Sigmoid colon (tissue), 7 donors: ENCODE results near the gene TRERF1. TPM values are rescaled to one million over a fixed set of nuclear protein-coding genes. Genes with fewer than 3 reads are reported as not detected.

Source experiments
- DNase-seq: peaks from one replicate; pipeline ENCODE4 v3.0.0-alpha.2; 2019
- H3K27ac ChIP-seq, 4 donors: fragments of 200-600 bp; sonication (generic); one replicate each; pipeline ENCODE4 v1.5.1; 2016 to 2019; ENCODE audit warnings: mild to moderate bottlenecking in 1 of 4
- H3K27me3 ChIP-seq, 3 donors: fragments of 200-600 bp; sonication (generic); one replicate each; pipeline ENCODE4 v1.5.1; 2019; ENCODE audit warnings: mild to moderate bottlenecking in 1 of 3
- H3K36me3 ChIP-seq, 4 donors: fragments of 200-600 bp; sonication (generic); one replicate each; pipeline ENCODE4 v1.5.1; 2016 to 2019
- H3K4me1 ChIP-seq, 4 donors: fragments of 200-600 bp; sonication (generic); one replicate each; pipeline ENCODE4 v1.5.1; 2017 to 2019
- H3K4me3 ChIP-seq, 4 donors: fragments of 200-600 bp; sonication (generic); one replicate each; pipeline ENCODE4 v1.5.1; 2017 to 2019; ENCODE audit warnings: mild to moderate bottlenecking in 2 of 4, moderate library complexity in 1 of 4
- H3K9me3 ChIP-seq, 4 donors: fragments of 200-600 bp in 3 of 4; sonication (generic) in 3 of 4; one replicate each; pipeline versions ENCODE4 v1.5.1 to v1.6.1; 2013 to 2019
- CTCF ChIP-seq, 4 experiments: fragments of 450-650 bp in 3 of 4; fragments of 200-600 bp in 1 of 4; IDR thresholded peaks; one replicate each; pipeline ENCODE4 v1.5.1; 2016 to 2019; ENCODE audit warnings: antibody characterized with exemption in 4 of 4, mild to moderate bottlenecking in 3 of 4, moderate library complexity in 2 of 4
- EP300 ChIP-seq, 4 donors: sonication (generic); formaldehyde crosslinking; IDR thresholded peaks; one replicate each; pipeline ENCODE4 v1.6.1; 2017; ENCODE audit warnings: antibody characterized with exemption in 4 of 4
- POLR2A ChIP-seq, 2 donors: fragments of 450-650 bp; IDR thresholded peaks; one replicate each; pipeline ENCODE4 v1.6.1; 2016; ENCODE audit warnings: antibody characterized with exemption in 2 of 2, mild to moderate bottlenecking in 2 of 2, moderate library complexity in 2 of 2
- POLR2AphosphoS5 ChIP-seq, 4 donors: sonication (generic); formaldehyde crosslinking; IDR thresholded peaks; one replicate each; pipeline ENCODE4 v1.6.1; 2017; ENCODE audit warnings: antibody characterized with exemption in 4 of 4
- WGBS, 2 donors: extraction: QIAGEN DNeasy Blood & Tissue Kit; methylation state at CpG; one replicate each; pipeline ENCODE4 v1.1.7; 2013; 5-methylcytosine and 5-hydroxymethylcytosine counted together
- intact Hi-C: fragments of 100-400 bp; cut with DNase I; formaldehyde crosslinking; loops from one replicate; pipeline ENCODE4 v1.15.1; 2023
- polyA plus RNA-seq, 3 donors: library from polyadenylated mRNA; stranded (reverse); fragments of 200-250 nt; gene quantifications; one replicate each; pipeline ENCODE4 v1.2.3, GENCODE V29; 2013
- total RNA-seq, 4 donors: library from RNA; depleted of rRNA; stranded (reverse); fragments of >200 nt; gene quantifications; one replicate each; pipeline ENCODE4 v1.1.0, GENCODE V29; 2016
- donor health status: healthy with polysubstance abuse.
- donor health status: Bipolar disorder and iron deficiency.
- donor health status: healthy.

Gene TRERF1
- total and polyA plus RNA-seq, 7 donors: 0.46 to 10.5 (median 4.6) TPM

DNA sequence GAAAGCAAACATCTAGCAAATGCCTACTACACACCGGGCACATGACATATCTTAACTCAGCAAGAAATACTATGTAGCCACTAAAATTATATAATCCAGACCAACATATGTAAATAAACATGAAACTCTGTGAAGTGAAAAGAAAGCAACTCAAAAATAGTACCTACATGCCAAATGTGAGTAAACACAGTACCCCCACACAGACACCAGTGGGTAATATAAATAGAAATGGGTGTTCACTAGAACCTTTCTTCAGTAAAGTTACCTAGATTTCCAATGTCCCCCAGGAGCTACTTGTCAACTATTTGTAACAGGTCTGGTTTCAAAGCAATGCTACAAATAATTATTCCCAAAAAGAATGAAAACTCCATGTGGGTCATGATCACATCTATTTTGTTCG is 25.5 kb downstream of the TRERF1 start:
- Histone ChIP-seq H3K4me1 (peaks cover 0 to 14% (median 7%) of the 10 kb centered on the region in 4 donors), H3K27me3 (no peaks in the 10 kb centered on the region), H3K27ac (no peak overlapping the region), H3K9me3 (no peaks in the 10 kb centered on the region), H3K36me3 (no peaks in the 10 kb centered on the region), H3K4me3 (no peak overlapping the region)
- no peak for DNase-seq
- WGBS, 2 donors: 87 to 91% methylated on average over 2 of the region's 2 CpGs
- intact Hi-C loops: no loop called here
- TF ChIP-seq EP300 (IDR thresholded peaks at IDR 0.05): no peak
- TF ChIP-seq POLR2A (IDR thresholded peaks at IDR 0.05): no peak
- TF ChIP-seq POLR2AphosphoS5 (IDR thresholded peaks at IDR 0.05): no peak
- no peak for TF ChIP-seq CTCF (IDR thresholded peaks at IDR 0.05)

- intact Hi-C loops: no loop called here
Observed at GRCh38 chr6:42424906-42425474, 26.7 kb downstream of the TRERF1 start.

GRCh38 chr6:42423244-42423643 is 28.5 kb downstream of the TRERF1 start:
- DNase-seq: no peak
- Histone ChIP-seq H3K4me1 (peaks cover 0 to 6% (median 4%) of the 10 kb centered on the region in 4 donors), H3K9me3 (no peaks in the 10 kb centered on the region), H3K4me3 (no peak overlapping the region), H3K36me3 (no peaks in the 10 kb centered on the region), H3K27ac (no peak overlapping the region), H3K27me3 (no peaks in the 10 kb centered on the region)
- no peak for TF ChIP-seq CTCF (IDR thresholded peaks at IDR 0.05)
- intact Hi-C loops: no loop called here
- WGBS, 2 donors: 65 to 87% methylated on average over 8 of the region's 8 CpGs

More at GRCh38 chr6:42424906-42425474, 26.7 kb downstream of the TRERF1 start:
- Histone ChIP-seq H3K4me3 (no peak overlapping the region), H3K9me3 (no peaks in the 10 kb centered on the region), H3K27ac (no peak overlapping the region), H3K36me3 (no peaks in the 10 kb centered on the region), H3K4me1 (peaks cover 0 to 14% (median 7%) of the 10 kb centered on the region in 4 donors), H3K27me3 (no peaks in the 10 kb centered on the region)
- DNase-seq: no peak
- no peak for TF ChIP-seq POLR2A (IDR thresholded peaks at IDR 0.05)
- no peak for TF ChIP-seq CTCF (IDR thresholded peaks at IDR 0.05)
- no peak for TF ChIP-seq EP300 (IDR thresholded peaks at IDR 0.05)
- TF ChIP-seq POLR2AphosphoS5 (IDR thresholded peaks at IDR 0.05): no peak
- WGBS, 2 donors: 32 to 61% methylated on average over 4 of the region's 4 CpGs

GRCh38 chr6:42420741-42421140 is 31.0 kb downstream of the TRERF1 start:
- TF ChIP-seq POLR2A (IDR thresholded peaks at IDR 0.05) (no peak), POLR2AphosphoS5 (IDR thresholded peaks at IDR 0.05) (no peak), CTCF (IDR thresholded peaks at IDR 0.05) (no peak), EP300 (IDR thresholded peaks at IDR 0.05) (no peak)
- Histone ChIP-seq H3K27ac (no peak overlapping the region), H3K4me1 (peaks cover 0 to 21% (median 16%) of the 10 kb centered on the region in 4 donors), H3K27me3 (no peaks in the 10 kb centered on the region), H3K9me3 (no peaks in the 10 kb centered on the region), H3K4me3 (no peak overlapping the region), H3K36me3 (no peaks in the 10 kb centered on the region)
- no peak for DNase-seq
- WGBS, 2 donors: 97 to 98% methylated on average over 3 of the region's 3 CpGs
- intact Hi-C loops: no loop called here
